Fibroblast of peridontal ligament (primary cell): ENCODE data around the gene PITPNC1.
A peak's percentile ranks its signal among the peaks of the same experiment; 100 is the strongest.
"Not testable (repeated sequence)": the region's sequence is repeated elsewhere in the genome, so short reads cannot be mapped to it uniquely, and the experiment has no call there.

Source experiments
- DNase-seq: peaks from one replicate; pipeline ENCODE4 v3.0.0-alpha.2; 2010; ENCODE audit errors: extremely low read depth

The PITPNC1 gene

DNA sequence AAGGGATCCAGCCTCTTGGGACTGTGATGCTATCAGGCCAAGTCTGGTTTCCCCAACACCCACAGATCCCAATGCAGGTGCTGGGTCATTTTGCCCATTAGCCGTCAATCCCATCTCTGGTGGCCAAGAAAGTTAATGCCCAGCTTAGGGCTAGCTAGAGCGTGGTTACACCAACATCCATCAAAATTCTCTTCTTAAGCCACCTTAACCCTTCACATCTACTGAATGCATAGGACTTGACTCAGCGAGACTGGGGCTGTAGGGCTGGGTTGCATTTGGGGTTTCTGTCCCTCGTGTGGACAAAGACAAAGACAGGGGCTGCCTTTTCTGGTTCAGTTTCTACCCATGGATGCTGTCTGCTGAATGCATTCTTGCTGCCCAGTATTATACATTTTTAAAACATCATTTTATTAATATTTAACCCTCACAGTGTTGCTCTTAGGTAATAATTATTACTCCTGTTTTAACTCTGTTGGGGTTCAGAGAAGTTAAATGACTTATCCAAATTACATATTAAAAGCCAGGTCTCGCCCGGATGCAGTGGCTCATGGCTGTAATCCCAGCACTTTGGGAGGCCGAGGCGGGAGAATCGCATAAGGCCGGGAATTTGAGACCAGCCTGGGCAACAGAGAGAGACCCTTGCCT lies 199.5 kb downstream of the PITPNC1 start:
- no peak for DNase-seq

DNA sequence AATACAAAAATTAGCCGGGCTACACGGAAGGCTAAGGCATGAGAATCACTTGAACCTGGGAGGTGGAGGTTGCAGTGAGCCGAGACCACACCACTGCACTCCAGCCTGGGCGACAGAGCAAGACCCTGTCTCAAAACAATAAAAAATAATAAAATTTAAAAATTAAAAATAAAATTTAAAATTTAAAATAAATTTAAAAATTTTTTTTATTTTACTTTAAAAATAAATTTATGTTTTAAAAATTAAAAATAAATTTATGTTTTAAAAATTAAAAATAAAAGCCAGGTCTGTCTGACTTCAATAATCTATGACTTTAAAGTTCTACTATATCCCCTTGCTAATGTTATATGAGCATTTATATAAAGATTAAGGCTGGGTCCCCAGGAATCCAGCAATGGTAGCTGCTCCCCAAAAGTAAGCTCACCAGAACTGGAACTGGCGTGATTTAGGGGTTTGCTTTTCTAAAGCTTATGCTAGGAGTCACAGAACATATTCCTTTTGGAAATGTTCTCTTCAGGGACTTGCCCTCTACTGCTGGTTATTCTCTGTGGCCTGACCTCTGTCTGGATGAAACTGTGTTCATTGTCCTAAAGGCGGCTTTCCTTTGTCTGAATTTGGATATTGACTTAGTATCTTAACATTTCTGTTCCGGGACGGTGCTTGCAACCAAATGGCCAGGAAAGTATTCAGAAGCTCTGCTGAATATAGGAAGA lies 200.5 kb downstream of the PITPNC1 start:
- no peak for DNase-seq

DNA sequence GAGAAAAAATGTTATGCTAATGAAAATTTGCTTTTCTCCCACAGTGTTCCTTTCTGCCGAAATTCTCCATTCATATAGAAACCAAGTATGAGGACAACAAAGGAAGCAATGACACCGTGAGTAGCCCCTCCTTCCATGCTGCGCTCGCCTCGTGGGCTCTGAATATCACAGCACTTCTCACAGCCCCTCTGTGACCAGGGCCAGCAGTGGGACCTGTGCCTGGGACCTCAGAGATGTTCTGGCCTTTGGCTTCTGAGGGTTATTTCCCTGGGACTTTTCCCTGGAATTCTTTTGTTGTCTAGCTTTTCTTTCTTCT lies 201.0 kb downstream of the PITPNC1 start:
- DNase-seq = no peak

DNA sequence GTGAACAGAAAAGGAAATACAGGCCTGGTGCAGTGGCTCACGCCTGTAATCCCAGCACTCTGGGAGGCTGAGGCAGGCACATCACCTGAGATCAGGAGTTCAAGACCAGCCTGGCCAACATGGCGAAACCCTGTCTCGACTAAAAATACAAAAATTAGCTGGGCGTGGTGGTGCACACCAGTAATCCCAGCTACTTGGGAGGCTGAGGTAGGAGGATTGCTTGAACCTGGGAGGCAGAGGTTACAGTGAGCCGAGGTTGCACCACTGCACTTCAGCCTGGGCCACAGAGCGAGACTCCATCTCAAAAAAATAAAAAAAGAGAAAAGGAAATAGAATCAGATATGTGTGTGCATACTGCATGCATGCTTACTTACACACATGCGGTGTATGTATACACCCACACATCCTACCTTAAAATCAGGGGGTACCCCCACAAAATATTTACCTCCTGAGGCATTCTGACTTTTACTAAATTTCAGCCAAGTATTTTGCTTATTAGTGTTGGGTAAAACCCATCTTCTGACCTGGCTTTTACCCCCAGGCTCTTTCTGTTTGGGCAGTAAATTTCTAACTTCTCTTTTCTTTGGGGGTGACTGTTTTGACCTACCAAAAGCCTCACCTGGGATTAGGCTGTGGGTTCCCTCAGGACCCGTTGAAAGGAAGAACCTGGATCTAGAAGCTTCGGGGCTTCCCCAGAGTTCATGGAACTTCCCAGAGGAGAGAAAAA lies 201.8 kb downstream of the PITPNC1 start:
- not testable (repeated sequence) for DNase-seq

DNA sequence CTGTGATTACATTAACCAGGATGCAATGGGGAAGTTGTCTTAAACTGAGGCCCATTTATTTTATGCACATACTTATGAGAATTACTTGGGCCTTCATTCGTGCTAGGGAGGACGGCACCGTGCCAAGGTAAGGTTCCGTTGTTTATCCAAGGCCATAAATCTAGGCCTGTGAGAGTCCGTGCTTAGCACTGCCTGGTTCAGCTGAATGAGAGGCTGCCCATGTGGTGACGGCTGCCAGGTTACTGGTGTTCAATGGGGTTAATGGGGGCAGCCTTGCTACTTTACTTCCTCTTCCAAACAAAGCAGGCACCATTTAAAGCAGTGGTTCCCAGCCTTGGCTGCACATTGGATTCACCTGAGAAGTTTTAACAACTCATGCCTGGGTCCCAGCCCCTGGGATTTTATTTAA lies 205.6 kb downstream of the PITPNC1 start:
- DNase-seq = no peak

GRCh38 chr17:67585077-67585602 lies 208.1 kb downstream of the PITPNC1 start:
- peak; percentile 18 for DNase-seq

- no peak for DNase-seq
Observed at GRCh38 chr17:67588326-67588725, 211.2 kb downstream of the PITPNC1 start.

DNA sequence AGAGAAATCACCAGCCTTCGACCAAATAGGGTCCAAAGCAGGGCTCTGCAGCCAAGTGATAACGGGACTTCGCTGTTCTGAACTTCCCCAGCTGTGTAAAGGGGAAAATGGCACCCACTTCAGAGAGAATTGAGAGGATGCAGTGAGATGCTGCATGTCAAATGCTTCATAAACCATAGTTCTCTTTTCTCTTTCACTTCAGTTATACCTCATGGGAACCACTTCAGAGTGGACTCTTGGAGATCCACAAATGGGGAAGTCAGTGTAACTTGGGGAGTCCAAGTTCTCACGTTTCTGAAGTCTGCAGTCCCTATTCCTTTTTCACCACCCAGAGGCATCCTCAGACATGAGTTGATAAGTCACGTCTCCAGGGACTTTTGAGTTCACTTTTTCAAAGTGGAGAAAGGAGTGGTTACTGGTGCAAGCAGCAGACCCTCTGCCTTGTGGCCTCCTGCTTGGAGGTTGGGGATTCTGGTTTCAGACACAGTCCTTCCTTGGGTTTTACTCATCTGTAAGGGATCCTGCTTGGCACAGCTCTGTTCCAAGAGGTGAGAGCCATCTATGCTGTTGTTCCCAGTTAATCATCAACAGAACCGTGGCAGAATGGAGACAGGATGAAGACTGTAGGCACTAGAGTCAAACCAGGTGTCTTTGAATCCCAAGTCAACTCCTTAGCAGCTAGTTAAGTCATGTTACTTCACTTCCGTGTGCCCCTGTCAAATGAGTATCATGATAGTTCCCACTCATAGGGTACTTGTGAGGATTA lies 217.2 kb downstream of the PITPNC1 start:
- DNase-seq = no peak

DNA sequence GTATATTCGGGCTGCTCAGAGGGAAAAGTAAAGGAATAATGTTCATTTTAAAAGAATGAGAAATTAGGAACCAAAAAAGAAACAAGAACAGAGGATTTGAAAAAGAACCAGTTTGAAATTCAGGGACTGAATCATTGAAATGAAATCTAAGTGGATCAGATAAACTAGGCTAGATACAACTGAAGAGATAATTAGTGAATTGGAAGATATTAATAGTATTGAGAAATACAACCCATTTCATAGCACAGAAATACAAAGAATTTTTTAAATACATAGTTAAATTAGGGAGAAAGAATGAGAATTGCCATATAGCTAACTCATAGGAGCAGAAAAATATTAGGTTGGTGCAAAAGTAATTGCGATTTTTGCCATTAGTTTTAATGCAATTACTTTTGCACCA lies 223.3 kb downstream of the PITPNC1 start:
- DNase-seq = no peak

- peak; percentile 29 for DNase-seq
Observed at GRCh38 chr17:67601897-67602296, 224.8 kb downstream of the PITPNC1 start.

DNA sequence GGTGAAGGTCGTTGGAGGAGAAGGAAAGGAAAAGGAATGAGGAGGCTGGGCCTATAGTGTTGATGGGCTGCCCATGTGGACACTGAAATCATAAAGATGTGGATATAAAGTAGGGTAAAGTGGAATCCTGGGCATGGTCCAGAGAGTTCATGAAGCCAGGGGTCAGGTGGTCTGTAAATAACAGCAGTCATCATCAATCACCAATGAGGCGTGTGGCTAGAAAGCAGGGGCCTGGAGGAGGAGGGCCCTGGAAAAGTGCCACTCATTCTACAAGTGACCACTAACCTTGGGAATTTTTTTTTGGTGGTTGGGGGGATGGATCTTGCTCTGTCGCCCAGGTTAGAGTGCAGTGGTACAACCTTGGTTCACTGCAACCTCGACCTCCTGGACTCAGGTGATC lies 225.4 kb downstream of the PITPNC1 start:
- no peak for DNase-seq

- peak; percentile 61 for DNase-seq
Observed at GRCh38 chr17:67602974-67603373, 225.9 kb downstream of the PITPNC1 start.

DNA sequence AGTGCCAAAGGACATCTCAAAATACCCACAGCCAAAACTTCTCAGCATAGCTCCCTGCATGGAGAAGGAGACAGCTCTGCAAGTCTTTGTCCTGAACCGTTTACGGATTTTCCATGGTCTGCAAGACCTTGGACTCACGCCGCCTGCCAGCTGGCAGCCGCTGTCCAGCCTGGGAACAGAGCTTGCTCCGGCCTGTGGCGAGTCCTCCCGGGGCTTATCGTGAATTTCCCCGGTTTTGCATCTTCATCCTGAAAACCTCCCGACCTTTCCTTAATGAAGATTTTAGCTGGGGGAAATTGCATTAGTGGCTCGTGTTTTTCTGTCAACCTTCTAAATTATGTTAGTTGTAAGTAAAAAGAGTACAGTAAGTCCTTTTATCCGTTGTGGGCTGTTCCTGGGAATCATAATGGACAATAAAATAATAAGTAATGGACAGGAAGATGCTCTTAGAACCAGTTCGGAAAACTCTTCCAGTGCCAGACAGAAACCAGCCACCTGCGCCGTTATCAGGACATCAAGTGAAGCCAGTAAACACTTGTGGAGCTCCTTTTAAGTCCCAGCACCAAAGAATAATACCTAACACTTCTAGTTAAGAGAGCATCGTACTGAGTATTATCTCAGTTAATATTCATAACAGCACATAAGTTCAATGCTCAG lies 228.3 kb downstream of the PITPNC1 start:
- DNase-seq = no peak

GRCh38 chr17:67606471-67606870 lies 229.4 kb downstream of the PITPNC1 start:
- DNase-seq = no peak

DNA sequence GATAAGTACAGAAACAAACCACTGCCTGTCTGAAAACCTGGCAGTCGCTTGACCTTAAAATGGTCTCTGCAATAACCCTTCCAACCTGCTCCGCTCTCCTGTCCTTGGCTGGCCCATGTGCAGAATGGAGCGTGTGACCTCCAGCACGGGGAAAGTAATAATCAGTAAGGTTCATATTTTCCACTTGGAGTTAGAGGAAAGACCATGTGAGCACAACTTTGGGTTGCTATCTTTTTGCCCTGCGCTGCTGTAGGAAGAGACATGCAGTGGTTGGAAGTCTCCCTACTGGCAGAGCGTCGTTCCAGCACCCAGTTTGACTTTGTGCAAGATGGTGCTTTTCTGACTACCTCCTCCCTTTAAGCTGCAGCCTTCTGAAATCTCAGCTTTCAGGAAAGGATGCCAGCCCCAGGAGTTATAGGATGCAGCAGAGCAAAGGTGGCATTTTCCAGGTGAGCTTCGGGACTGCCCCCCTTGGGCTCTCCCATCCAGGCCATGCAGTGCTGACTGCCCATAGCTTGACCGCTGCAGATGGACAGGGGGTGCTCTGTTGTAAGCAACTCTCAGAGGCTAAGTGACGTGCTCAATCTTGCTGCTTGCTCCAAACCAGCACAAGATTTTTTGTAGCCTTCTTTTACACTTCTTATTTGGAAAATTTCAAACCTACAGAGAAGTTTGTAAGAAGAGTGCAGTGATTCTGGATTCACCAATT lies 230.0 kb downstream of the PITPNC1 start:
- DNase-seq = no peak

DNA sequence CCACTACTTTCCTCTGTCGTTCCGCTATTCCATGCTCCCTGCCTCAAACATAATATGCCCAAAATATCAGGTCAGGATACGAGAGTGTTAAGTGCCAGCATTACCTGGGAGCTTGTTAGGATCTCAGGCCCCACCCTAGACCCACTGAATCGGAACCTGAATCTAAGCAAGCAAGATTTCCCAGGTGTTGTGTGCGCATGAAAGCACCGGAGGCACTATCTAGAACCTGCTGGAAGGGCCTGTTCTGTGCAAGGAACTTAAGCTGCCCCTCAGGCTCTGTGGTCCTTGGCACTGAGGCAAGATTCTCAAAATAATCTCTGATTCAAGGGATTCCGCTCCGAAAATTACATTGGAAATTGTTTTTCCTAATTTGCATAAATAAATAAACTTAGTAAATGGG lies 233.0 kb downstream of the PITPNC1 start:
- no peak for DNase-seq

DNA sequence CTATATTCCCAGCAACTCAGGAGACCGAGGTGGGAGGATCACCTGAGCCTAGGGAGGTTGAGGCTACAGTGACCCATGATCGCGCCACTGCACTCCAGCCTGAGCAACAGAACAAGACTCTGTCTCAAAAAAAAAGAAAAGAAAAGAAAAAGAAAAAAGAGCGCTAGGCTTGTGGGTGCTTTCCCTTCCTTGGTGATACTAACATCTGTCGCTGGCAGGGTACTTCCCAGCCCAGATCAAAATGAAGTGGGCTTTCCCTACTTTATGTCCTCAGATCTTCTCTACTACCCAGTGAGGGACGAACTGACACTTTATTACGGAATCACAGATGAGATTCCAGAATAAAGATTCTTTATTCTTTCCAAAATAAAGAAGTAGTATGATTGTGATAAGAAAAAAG lies 236.9 kb downstream of the PITPNC1 start:
- DNase-seq = no peak

DNA sequence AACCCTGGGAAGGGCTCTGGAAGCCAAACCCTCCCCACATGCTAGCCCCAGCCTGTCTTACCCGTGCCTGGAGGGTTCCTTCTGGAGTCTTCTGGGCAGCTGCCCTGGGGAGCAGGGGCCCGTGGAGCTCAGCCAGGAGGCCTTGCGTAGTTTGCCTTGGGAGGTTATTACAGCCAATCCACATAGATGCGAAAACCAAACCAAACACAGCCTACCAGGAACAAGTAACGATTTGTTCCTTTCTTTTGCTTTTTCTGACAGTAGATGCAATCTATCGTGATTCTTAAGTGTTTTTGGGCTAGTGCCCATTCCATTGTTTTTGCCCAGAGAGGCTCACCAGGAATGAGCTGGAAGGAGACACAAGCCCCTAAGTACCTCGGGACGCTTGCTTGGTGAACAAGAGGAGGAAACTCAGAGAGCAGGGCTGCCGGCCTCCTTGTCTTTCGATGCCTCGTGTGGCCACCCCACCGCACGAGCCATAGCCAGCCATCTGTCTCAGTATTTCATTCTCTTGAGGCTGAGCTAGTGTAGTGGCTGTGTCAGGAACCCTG lies 238.0 kb downstream of the PITPNC1 start:
- DNase-seq = peak; percentile 26

GRCh38 chr17:67615736-67616135 lies 238.7 kb downstream of the PITPNC1 start:
- DNase-seq = no peak

DNA sequence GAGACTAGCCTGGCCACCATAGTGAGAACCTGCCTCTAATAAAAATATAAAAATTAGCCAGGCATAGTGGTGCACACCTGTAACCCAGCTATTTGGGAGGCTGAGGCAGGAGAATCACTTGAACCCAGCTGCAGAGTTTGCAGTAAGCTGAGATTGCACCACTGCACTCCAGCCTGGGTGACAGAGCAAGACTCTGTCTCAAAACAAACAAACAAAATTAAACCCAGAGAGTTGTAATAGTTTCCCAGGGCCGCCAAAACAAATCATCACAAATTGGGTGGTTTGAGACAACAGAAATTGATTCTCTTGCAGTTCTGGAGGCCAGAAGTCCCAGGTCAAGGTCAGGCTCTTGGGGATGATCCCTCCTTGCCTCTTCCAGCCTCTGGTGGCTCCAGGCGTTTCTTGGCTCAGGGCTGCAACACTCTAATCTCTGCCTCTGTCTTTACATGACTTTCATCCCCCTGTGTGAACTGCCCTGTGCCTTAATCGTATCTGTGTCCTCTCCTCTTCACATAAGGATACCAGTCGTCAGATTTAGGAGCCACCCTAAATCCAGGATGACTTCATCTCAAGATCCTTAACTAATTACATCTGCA lies 240.3 kb downstream of the PITPNC1 start:
- DNase-seq = no peak
